ENCODE results near the gene LPAR3. TPM values are rescaled to one million over a fixed set of nuclear protein-coding genes. Genes with fewer than 3 reads are reported as not detected.

Gene LPAR3
- polyA plus RNA-seq, 4 donors: 1.1 to 2.1 (median 1.2) TPM

DNA sequence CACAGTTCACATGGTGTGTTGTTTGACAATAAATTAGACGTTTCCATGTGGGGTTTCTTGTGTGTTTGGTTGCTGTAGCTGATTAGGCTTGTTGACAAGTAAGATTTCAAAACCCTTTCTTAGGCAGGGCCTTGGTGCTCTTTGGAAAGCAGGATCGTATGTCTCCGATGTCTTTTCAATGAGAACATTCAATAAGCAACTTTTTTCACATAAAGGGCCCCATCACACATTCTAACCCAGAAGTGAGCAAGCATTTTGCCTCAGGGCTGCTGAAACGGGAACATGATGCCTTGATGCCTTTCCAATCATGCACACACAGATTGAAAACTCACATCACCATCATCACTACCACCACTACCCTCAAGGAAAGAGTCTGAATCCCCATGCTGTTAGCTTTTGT is 33.1 kb downstream of the LPAR3 start:
- DNase-seq (ENCODE audit: low read depth in 4 of 4, low spot score in 3 of 4): no peak

- DNase-seq (ENCODE audit: low read depth in 4 of 4, low spot score in 3 of 4): no peak
These were observed 35.1 kb downstream of the LPAR3 start for GRCh38 chr1:84857906-84858305.

DNA sequence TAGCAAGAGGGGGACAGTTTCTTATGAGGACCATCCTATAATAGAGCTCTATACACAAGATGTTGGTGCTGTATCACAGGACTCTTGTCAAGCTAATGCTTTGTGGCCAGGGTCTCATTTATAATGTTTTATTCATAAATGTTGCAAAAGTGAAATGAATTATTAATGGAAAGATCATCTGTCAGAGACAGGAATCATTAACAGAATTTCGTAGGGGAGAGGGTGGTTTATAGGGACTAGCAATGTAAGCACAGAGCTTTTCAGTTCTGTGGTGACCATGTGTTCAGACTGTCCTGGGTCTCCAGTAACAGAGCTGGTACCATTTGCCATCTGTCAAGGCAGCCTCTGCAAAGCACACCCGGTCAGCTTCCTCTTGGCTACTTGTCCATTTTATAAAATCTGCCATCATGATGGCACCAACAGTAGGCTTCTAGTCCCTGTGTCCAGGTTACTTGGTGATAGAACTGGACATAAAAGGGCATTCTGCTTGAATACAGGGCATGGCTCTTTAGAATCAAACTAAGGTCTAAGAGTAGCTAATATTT is 36.2 kb downstream of the LPAR3 start:
- DNase-seq (ENCODE audit: low read depth in 4 of 4, low spot score in 3 of 4): no peak

DNA sequence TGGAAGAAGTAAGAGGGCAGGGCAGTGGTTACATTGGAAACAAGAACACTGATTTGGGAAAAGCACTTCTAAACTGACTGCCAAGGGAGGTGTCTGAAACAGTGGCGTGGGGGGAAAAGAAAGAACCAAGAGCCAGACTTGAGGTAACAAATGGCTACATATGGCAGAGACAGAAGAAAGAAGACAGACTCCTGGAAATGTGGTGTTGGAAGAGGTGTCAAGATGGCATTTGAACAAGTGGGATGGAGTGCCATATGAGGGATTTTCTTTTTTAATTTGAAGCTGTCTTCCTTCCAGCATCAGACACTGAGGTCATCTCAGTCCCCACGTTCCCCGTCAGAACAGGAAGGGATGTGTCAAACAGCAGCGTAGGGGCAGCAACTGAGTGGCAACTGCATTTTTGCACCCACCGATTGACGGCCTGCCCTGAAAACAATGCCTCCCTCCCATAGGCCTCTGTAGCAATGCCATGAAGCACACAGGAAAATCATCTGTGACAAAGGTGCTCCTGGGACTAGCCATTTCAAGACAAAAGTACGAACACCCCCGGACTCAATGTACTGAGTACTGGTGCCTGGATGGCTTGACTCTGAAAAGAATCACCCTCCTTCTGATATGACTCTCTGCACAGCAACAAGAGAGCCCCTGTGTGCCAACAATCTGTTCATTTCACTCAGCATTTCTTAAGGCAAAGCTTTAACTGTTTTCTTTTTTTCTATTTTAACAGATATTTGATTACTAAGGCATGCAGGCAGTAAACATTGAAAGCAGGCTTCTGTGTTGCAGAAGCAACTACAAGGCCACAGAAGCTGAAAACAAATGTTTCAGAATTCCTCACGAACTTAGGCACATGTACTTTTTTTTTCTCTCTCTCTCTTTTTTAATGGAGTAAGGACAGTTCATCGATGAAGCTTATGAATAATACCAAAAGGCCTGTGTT is 37.0 kb downstream of the LPAR3 start:
- no peak for DNase-seq (ENCODE audit: low read depth in 4 of 4, low spot score in 3 of 4)

GRCh38 chr1:84855168-84855567 is 37.8 kb downstream of the LPAR3 start:
- no peak for DNase-seq (ENCODE audit: low read depth in 4 of 4, low spot score in 3 of 4)

GRCh38 chr1:84853741-84854721 is 39.0 kb downstream of the LPAR3 start:
- DNase-seq (ENCODE audit: low read depth in 4 of 4, low spot score in 3 of 4): no peak

- no peak for DNase-seq (ENCODE audit: low read depth in 4 of 4, low spot score in 3 of 4)
These were observed 41.2 kb downstream of the LPAR3 start for GRCh38 chr1:84851839-84852238.

GRCh38 chr1:84849357-84849975 is 43.5 kb downstream of the LPAR3 start:
- no peak for DNase-seq (ENCODE audit: low read depth in 4 of 4, low spot score in 3 of 4)

DNA sequence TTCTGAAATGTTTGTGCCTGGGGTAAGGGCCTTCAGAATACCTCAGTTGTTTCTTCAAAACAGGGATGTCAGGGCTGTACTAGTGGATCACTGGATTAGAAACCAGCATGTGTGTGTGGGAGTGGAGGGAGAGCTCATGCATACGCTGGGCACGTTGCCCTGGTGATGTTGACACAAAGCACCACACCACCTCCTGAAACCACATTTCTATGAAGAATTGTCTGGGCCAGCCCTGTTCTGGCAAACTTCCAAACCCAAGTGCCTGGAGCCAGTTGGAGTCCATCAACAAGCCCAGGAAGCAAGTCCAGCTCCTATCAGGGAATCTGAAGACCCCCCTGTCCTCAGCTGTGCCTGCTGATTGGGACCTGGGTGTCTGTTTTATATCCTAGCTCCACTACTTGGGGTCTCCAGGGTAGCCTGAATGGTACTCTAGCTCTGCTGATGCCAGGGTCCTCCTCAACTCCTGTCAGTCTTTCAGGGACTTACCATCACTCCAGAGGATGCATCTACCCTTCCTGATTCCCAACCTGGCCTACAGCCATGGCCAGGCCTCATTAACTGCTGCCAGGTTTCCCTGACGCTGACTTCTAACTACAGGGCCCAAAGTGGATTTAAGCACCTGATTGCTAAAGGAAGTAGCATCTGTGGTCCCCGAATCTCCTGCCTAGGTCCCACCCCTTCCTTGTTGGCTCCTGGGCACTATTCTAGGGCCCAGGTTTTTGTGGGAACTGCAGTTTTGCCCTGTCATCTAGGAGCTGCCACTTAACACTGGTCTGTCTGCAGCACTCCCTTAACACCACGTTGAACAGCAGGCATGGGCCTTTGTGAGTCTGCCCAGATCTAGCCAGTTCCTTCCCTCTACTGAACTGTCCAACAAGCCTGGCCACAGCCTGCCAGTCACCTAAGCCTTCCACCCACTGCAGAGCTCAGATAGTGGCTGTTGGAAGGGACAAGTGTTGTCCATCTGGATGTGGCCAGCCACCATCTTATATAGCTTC is 45.5 kb downstream of the LPAR3 start:
- DNase-seq (ENCODE audit: low read depth in 4 of 4, low spot score in 3 of 4): peak; percentile 23 to 49 (median 37)

- DNase-seq (ENCODE audit: low read depth in 4 of 4, low spot score in 3 of 4): no peak
These were observed 46.6 kb downstream of the LPAR3 start for GRCh38 chr1:84846387-84846786.

DNA sequence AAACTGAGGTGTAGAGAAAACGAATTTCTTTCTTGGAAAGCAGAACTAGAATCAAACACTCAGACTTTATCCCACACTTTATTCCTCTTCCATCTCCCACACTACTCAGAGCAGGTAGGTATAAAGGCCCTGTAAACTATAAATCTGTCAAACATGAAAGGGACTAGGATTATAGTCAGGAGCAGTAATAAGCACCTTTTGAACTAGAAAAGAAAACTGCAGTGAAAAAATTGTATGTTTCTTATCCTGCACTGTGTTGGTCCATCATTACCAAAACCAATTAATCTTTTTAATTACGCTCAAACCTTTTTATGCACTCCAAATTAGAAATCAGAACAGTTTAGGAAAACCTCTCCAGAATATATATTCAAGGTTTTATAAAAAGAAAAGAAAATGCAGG is 47.6 kb downstream of the LPAR3 start:
- no peak for DNase-seq (ENCODE audit: low read depth in 4 of 4, low spot score in 3 of 4)

DNA sequence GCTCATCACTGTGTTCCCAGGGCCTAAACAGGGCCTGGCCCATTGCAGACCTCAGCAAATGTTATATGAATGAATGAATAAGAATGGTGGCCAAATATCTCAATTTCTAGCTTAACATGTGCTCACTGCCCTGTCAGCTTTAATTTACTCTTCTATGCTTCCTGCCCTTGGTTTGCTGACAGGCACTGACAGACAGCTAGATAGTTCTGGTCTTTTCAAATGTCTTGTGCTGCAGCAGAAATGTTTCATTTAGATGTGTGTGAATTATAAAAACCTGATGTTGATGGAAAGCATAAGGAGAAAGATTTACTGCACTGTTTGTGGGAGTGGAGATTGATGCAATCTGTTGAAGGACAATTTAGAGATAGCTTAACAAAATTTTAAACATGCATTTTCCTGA is 48.9 kb downstream of the LPAR3 start:
- no peak for DNase-seq (ENCODE audit: low read depth in 4 of 4, low spot score in 3 of 4)

GRCh38 chr1:84842748-84843231 is 50.2 kb downstream of the LPAR3 start:
- no peak for DNase-seq (ENCODE audit: low read depth in 4 of 4, low spot score in 3 of 4)

GRCh38 chr1:84841971-84842370 is 51.0 kb downstream of the LPAR3 start:
- DNase-seq (ENCODE audit: low read depth in 4 of 4, low spot score in 3 of 4): no peak

GRCh38 chr1:84840346-84840745 is 52.7 kb downstream of the LPAR3 start:
- no peak for DNase-seq (ENCODE audit: low read depth in 4 of 4, low spot score in 3 of 4)

GRCh38 chr1:84839544-84839943 is 53.5 kb downstream of the LPAR3 start:
- DNase-seq (ENCODE audit: low read depth in 4 of 4, low spot score in 3 of 4): no peak

DNA sequence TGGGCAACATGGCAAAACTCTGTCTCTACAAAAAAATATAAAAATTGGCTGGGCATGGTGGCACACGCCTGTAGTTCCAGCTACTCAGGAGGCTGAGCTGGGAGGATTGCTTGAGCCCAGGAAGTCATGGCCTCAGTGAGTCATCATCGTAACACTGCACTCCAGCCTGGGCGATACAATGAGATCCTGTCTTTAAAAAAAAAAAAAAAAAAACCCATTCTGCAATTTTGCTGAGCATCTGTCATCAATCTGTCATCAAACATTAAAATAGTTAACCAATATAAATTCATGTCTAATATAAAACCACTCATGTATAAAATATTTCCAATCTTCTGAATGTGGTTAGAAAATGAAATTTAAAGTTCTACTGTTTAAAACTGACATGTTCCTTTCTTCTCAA is 56.9 kb downstream of the LPAR3 start:
- DNase-seq (ENCODE audit: low read depth in 4 of 4, low spot score in 3 of 4): no peak

DNA sequence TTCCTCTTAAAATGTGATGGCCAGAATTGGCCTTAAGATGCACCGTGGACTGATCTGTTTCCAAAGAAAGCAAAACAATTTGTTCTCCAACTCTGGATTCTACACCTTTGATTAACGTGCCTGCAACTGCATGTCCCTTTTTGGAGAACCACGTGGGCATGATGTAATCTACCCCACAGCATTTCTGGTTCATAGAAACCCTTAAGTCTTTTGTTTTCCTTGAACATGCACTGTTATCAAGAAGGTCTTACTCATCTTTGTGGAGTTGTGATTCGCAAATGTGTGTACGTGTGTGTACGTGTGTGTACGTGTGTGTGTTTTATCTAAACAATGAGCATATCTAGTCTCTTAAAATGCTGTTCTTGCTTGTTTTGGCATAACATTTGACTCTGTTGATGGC is 57.8 kb downstream of the LPAR3 start:
- DNase-seq (ENCODE audit: low read depth in 4 of 4, low spot score in 3 of 4): no peak

DNA sequence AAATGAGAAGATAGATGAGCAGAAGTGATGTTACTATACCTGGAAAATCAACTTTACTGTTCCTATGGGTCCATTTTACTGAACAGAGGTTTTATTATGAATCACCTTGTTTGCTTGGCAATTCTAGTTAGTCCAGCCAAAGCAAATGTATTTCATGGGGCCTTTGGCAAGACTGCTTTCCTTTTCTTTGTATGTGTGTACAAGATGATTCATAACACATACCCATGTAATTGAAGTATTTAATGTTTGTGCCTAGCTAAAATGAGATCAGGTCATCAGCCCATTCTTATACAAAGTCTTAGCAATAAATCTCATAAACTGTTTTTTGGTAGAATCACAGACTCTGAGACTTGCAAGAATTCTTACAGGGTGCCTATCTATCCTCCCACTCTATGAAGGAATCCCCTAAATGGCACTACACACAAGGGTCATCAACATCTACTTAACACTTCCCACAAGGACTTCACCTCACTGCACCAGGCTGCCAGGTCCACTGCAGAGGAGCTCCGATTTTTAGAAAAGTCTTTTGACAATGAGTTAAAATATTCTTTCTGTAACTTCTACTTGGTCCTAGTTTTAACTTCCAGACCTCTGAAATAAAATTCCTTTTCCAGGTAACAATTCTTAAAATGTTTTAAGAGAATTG is 58.5 kb downstream of the LPAR3 start:
- DNase-seq (ENCODE audit: low read depth in 4 of 4, low spot score in 3 of 4): no peak

Measured in right renal pelvis (tissue), 4 donors.